Nucleus accumbens (tissue), 56 donors: ENCODE results near the gene ACIN1.
"Not testable (repeated sequence)": the region's sequence is repeated elsewhere in the genome, so short reads cannot be mapped to it uniquely, and the experiment has no call there.

Experiments used
- DNase-seq, 56 donors: peaks; one replicate each; lab custom pipeline; 2025; lab: John Stamatoyannopoulos, UW

Gene ACIN1

GRCh38 chr14:23110579-23111365, 15.8 kb upstream of the ACIN1 start:
- DNase-seq, result no peak

GRCh38 chr14:23109769-23110168, 14.8 kb upstream of the ACIN1 start:
- DNase-seq, result no peak

GRCh38 chr14:23108169-23108568, 13.2 kb upstream of the ACIN1 start:
- DNase-seq, result not testable (repeated sequence)

- not testable (repeated sequence) for DNase-seq
Measured at GRCh38 chr14:23107620-23108019, 12.7 kb upstream of the ACIN1 start.

GRCh38 chr14:23106747-23107045, 11.8 kb upstream of the ACIN1 start:
- DNase-seq, result no peak

GRCh38 chr14:23105348-23105824, 10.4 kb upstream of the ACIN1 start:
- no peak for DNase-seq

GRCh38 chr14:23104591-23105347, 9.8 kb upstream of the ACIN1 start, which contains the start of gene CIROP:
TSS of gene CIROP (minus strand) at chr14:23104989. CDS start at chr14:23104920, 69 bp downstream.
- peak in 1 of 56 donors; percentile 9 for DNase-seq

GRCh38 chr14:23104070-23104590, 9.2 kb upstream of the ACIN1 start:
- DNase-seq, result no peak

GRCh38 chr14:23103581-23103980, 8.6 kb upstream of the ACIN1 start:
- no peak for DNase-seq

GRCh38 chr14:23102801-23103200, 7.9 kb upstream of the ACIN1 start:
- DNase-seq, result peak in 15 of 56 donors; percentile 6 to 51 (median 24)

GRCh38 chr14:23101986-23102625, 7.2 kb upstream of the ACIN1 start:
- no peak for DNase-seq

GRCh38 chr14:23101213-23101970, 6.5 kb upstream of the ACIN1 start:
- no peak for DNase-seq

GRCh38 chr14:23099212-23099861, 4.4 kb upstream of the ACIN1 start:
- no peak for DNase-seq

- no peak for DNase-seq
Measured at GRCh38 chr14:23097786-23098185, 2.9 kb upstream of the ACIN1 start.

GRCh38 chr14:23095196-23096108, 516 bp upstream of the ACIN1 start, which contains the start of gene C14orf119:
TSS of gene C14orf119 (plus strand) at chr14:23095505. CDS start at chr14:23097659, 2,154 bp downstream.
- no peak for DNase-seq

- no peak for DNase-seq
Measured at GRCh38 chr14:23093991-23094665, 808 bp downstream of the ACIN1 start.

GRCh38 chr14:23093526-23093925, 1.4 kb downstream of the ACIN1 start:
- no peak for DNase-seq

GRCh38 chr14:23093104-23093503, 1.8 kb downstream of the ACIN1 start:
- no peak for DNase-seq
